ENCODE data around the gene SLC6A20. TPM values are rescaled to one million over a fixed set of nuclear protein-coding genes. Genes with fewer than 3 reads are reported as not detected.

SLC6A20 gene
- total RNA-seq, 1 experiment from 2014 or later: not detected

GRCh38 chr3:45777746-45778386, 18.5 kb downstream of the SLC6A20 start:
- H3K27me3 ChIP-seq: no peaks in the 10 kb centered on the region
- no peaks in the 10 kb centered on the region for H3K9me3 ChIP-seq (replicated peaks)
- no peak overlapping the region for H3K4me3 ChIP-seq
- H3K27ac ChIP-seq: no peak overlapping the region
- DNase-seq: no peak
- no peaks in the 10 kb centered on the region for H3K36me3 ChIP-seq
- H3K4me1 ChIP-seq: peaks cover 15% of the 10 kb centered on the region; the same call in 1 of the 2 replicates

GRCh38 chr3:45777111-45777745, 19.1 kb downstream of the SLC6A20 start:
- Histone ChIP-seq H3K4me3 (no peak overlapping the region), H3K9me3 (replicated peaks) (no peaks in the 10 kb centered on the region), H3K27ac (no peak overlapping the region), H3K36me3 (no peaks in the 10 kb centered on the region), H3K4me1 (peaks cover 15% of the 10 kb centered on the region; the same call in 1 of the 2 replicates), H3K27me3 (no peaks in the 10 kb centered on the region)
- DNase-seq: no peak

GRCh38 chr3:45776611-45777010, 19.7 kb downstream of the SLC6A20 start:
- no peaks in the 10 kb centered on the region for H3K27me3 ChIP-seq
- H3K27ac ChIP-seq: no peak overlapping the region
- H3K9me3 ChIP-seq (replicated peaks): no peaks in the 10 kb centered on the region
- H3K36me3 ChIP-seq: no peaks in the 10 kb centered on the region
- no peak overlapping the region for H3K4me3 ChIP-seq
- peaks cover 15% of the 10 kb centered on the region; the same call in 1 of the 2 replicates for H3K4me1 ChIP-seq
- peak; percentile 80 to 86 for DNase-seq

GRCh38 chr3:45776301-45776595, 20.1 kb downstream of the SLC6A20 start:
- Histone ChIP-seq H3K36me3 (no peaks in the 10 kb centered on the region), H3K27me3 (no peaks in the 10 kb centered on the region), H3K27ac (no peak overlapping the region), H3K4me1 (peaks cover 15% of the 10 kb centered on the region; the same call in 1 of the 2 replicates), H3K4me3 (no peak overlapping the region), H3K9me3 (replicated peaks) (no peaks in the 10 kb centered on the region)
- DNase-seq: no peak

- Histone ChIP-seq H3K4me3 (no peak overlapping the region), H3K27ac (no peak overlapping the region), H3K9me3 (replicated peaks) (no peaks in the 10 kb centered on the region), H3K27me3 (no peaks in the 10 kb centered on the region), H3K4me1 (peaks cover 15% of the 10 kb centered on the region; the same call in 1 of the 2 replicates), H3K36me3 (no peaks in the 10 kb centered on the region)
- DNase-seq: no peak
Measured at GRCh38 chr3:45775571-45776300, 20.6 kb downstream of the SLC6A20 start.

GRCh38 chr3:45774581-45775521, 21.5 kb downstream of the SLC6A20 start:
- Histone ChIP-seq H3K4me1 (peaks cover 15% of the 10 kb centered on the region; the same call in 1 of the 2 replicates), H3K9me3 (replicated peaks) (no peaks in the 10 kb centered on the region), H3K36me3 (no peaks in the 10 kb centered on the region), H3K27me3 (no peaks in the 10 kb centered on the region), H3K4me3 (no peak overlapping the region), H3K27ac (no peak overlapping the region)
- no peak for DNase-seq

- DNase-seq: no peak
- H3K27me3 ChIP-seq: no peaks in the 10 kb centered on the region
Measured at GRCh38 chr3:45773714-45774449, 22.5 kb downstream of the SLC6A20 start.

GRCh38 chr3:45773072-45773471, 23.3 kb downstream of the SLC6A20 start:
- Histone ChIP-seq H3K27ac (no peak overlapping the region), H3K9me3 (replicated peaks) (no peaks in the 10 kb centered on the region), H3K36me3 (no peaks in the 10 kb centered on the region), H3K4me3 (no peak overlapping the region), H3K4me1 (peaks cover 15% of the 10 kb centered on the region; the same call in 1 of the 2 replicates), H3K27me3 (no peaks in the 10 kb centered on the region)
- no peak for DNase-seq

More at GRCh38 chr3:45773714-45774449, 22.5 kb downstream of the SLC6A20 start:
- Histone ChIP-seq H3K4me1 (peaks cover 15% of the 10 kb centered on the region; the same call in 1 of the 2 replicates), H3K36me3 (no peaks in the 10 kb centered on the region), H3K4me3 (no peak overlapping the region), H3K9me3 (replicated peaks) (no peaks in the 10 kb centered on the region), H3K27ac (no peak overlapping the region)

- DNase-seq: no peak
- H3K9me3 ChIP-seq (replicated peaks): no peaks in the 10 kb centered on the region
Measured at GRCh38 chr3:45772341-45773035, 23.8 kb downstream of the SLC6A20 start.

GRCh38 chr3:45771831-45772230, 24.5 kb downstream of the SLC6A20 start:
- DNase-seq: no peak
- H3K4me3 ChIP-seq: no peak overlapping the region
- no peak overlapping the region for H3K27ac ChIP-seq
- peaks cover 11% of the 10 kb centered on the region; the same call in 1 of the 2 replicates for H3K4me1 ChIP-seq
- H3K36me3 ChIP-seq: no peaks in the 10 kb centered on the region
- no peaks in the 10 kb centered on the region for H3K9me3 ChIP-seq (replicated peaks)
- no peaks in the 10 kb centered on the region for H3K27me3 ChIP-seq

More at GRCh38 chr3:45772341-45773035, 23.8 kb downstream of the SLC6A20 start:
- H3K4me1 ChIP-seq: peaks cover 15% of the 10 kb centered on the region; the same call in 1 of the 2 replicates
- H3K27ac ChIP-seq: no peak overlapping the region
- H3K36me3 ChIP-seq: no peaks in the 10 kb centered on the region
- H3K4me3 ChIP-seq: no peak overlapping the region
- H3K27me3 ChIP-seq: no peaks in the 10 kb centered on the region

- no peaks in the 10 kb centered on the region for H3K9me3 ChIP-seq (replicated peaks)
- no peak for DNase-seq
- peaks cover 6% of the 10 kb centered on the region; the same call in 1 of the 2 replicates for H3K4me1 ChIP-seq
- no peaks in the 10 kb centered on the region for H3K27me3 ChIP-seq
- no peak overlapping the region for H3K4me3 ChIP-seq
- H3K36me3 ChIP-seq: no peaks in the 10 kb centered on the region
- H3K27ac ChIP-seq: no peak overlapping the region
Measured at GRCh38 chr3:45771166-45771775, 25.1 kb downstream of the SLC6A20 start.

GRCh38 chr3:45765958-45766357, 30.4 kb downstream of the SLC6A20 start:
- no peak for DNase-seq
- Histone ChIP-seq H3K4me3 (no peak overlapping the region), H3K4me1 (no peaks in the 10 kb centered on the region; the same call in 1 of the 2 replicates), H3K27ac (no peak overlapping the region), H3K27me3 (no peaks in the 10 kb centered on the region), H3K36me3 (no peaks in the 10 kb centered on the region), H3K9me3 (replicated peaks) (no peaks in the 10 kb centered on the region)

- Histone ChIP-seq H3K27me3 (no peaks in the 10 kb centered on the region), H3K27ac (no peak overlapping the region), H3K4me3 (no peak overlapping the region), H3K9me3 (replicated peaks) (no peaks in the 10 kb centered on the region), H3K4me1 (no peaks in the 10 kb centered on the region; the same call in 1 of the 2 replicates), H3K36me3 (no peaks in the 10 kb centered on the region)
- DNase-seq: no peak
Measured at GRCh38 chr3:45765266-45765851, 31.0 kb downstream of the SLC6A20 start.

Measured in SJCRH30 (cell line).